HG02981 (cell line): ENCODE measurements around the gene SV2C.
"Not testable (repeated sequence)": the region's sequence is repeated elsewhere in the genome, so short reads cannot be mapped to it uniquely, and the experiment has no call there.

Experiments
- ATAC-seq: cut with Tn5 transposase; IDR thresholded peaks from one replicate; pipeline ENCODE4 v1.9.1; 2021; ENCODE audit warnings: mild to moderate bottlenecking, moderate library complexity; ENCODE audit not compliant: unreplicated experiment

Gene SV2C, protein sequence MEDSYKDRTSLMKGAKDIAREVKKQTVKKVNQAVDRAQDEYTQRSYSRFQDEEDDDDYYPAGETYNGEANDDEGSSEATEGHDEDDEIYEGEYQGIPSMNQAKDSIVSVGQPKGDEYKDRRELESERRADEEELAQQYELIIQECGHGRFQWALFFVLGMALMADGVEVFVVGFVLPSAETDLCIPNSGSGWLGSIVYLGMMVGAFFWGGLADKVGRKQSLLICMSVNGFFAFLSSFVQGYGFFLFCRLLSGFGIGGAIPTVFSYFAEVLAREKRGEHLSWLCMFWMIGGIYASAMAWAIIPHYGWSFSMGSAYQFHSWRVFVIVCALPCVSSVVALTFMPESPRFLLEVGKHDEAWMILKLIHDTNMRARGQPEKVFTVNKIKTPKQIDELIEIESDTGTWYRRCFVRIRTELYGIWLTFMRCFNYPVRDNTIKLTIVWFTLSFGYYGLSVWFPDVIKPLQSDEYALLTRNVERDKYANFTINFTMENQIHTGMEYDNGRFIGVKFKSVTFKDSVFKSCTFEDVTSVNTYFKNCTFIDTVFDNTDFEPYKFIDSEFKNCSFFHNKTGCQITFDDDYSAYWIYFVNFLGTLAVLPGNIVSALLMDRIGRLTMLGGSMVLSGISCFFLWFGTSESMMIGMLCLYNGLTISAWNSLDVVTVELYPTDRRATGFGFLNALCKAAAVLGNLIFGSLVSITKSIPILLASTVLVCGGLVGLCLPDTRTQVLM

DNA sequence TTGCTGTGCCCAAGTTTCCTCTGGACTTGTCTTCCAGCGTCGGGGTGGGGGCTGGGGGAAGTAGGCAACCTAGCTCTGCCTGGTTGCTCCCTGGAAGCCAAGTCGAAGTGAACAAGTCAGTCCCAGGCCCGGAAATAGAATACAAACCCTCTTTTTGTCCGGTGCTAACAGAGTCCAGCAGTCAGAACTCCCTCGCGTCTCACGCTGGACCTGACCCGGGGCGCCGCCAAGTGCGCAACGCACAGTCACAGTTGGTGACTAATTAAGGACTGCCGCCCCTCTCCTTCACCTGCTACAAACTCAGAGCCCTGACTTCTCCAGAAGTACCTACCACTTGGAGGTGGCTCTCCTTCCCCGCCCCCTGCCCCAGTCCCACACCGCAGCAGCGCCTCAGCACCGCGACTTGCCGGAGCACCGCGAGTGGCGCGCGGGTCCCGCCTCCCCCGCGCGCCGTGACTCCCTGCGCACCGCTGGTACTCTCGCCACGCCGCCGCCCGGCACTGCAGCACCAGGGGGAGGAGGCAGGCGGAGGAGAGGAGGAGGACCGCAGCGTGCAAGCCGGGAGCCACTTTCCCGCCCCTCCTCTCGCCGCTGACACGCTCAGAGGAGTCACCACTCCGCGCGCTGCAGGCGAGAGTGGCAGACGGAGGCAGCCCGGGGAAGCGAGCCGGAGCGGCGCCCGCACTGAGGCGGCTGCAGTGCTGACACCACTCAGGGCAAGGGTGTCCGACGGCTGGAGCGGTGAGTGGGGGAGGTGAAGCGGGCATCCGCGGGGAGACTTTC lies at the start of gene SV2C:
Gene SV2C, plus strand, starts transcription at position 612 of the 783 bp plus-strand sequence. CDS start 48,368 bp downstream, outside the sequence.
- no peak for ATAC-seq

DNA sequence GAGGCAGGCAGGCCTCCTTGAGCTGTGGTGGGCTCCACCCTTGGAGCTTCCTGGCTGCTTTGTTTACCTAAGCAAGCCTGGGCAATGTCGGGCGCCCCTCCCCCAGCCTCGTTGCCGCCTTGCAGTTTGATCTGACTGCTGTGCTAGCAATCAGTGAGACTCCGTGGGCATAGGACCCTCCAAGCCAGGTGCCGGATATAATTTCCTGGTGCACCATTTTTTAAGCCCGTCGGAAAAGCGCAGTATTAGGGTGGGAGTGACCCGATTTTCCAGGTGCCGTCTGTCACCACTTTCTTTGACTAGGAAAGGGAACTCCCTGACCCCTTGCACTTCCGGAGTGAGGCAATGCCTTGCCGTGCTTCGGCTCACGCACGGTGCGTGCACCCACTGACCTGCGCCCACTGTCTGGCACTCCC lies 45.4 kb upstream of the SV2C start:
- ATAC-seq = not testable (repeated sequence)

GRCh38 chr5:76038212-76038611 lies 45.0 kb upstream of the SV2C start:
- ATAC-seq = no peak

GRCh38 chr5:76040806-76041205 lies 42.4 kb upstream of the SV2C start:
- no peak for ATAC-seq

GRCh38 chr5:76041863-76042262 lies 41.3 kb upstream of the SV2C start:
- ATAC-seq = no peak

GRCh38 chr5:76046741-76047140 lies 36.4 kb upstream of the SV2C start:
- no peak for ATAC-seq

DNA sequence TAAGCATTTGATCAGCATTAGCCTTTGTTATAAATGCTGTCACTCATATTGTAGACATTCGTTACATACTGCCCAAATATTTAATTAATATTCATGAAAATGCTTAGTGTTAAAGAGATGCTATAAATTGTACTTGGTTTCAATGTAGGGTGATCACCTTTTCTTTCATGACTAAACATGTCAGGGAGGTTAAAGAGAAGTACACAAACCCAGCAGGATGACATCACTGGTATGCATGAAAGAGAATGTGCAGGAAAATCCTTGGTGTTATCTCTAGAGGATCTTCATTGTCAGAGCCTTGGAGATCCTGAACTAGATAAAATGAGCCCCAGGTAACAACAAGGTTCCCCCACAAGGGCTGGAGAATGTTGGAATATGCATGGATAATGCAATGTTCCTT lies 33.0 kb upstream of the SV2C start:
- ATAC-seq = no peak

GRCh38 chr5:76062502-76063041 lies 20.6 kb upstream of the SV2C start:
- no peak for ATAC-seq

DNA sequence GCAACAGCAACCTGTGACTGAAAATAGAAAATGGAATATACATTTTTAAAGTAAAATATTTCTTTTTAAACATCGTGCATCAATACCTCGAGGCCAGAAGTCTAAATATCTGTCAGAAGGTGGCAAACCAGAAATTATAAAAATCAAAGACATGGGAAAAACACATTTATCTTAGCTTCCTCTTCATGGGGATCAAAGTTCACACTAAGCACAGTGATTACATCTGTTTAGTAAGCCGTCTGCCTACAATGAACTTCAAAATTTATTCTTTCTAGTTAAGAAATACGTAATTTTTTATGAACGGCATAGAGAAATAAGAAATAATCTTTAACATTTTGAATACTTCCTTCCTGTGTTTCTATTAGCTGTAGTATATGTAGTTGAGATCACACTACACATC lies 17.9 kb upstream of the SV2C start:
- no peak for ATAC-seq

GRCh38 chr5:76069061-76069735 lies 14.0 kb upstream of the SV2C start:
- no peak for ATAC-seq

GRCh38 chr5:76074487-76075065 lies 8.6 kb upstream of the SV2C start:
- ATAC-seq = no peak

DNA sequence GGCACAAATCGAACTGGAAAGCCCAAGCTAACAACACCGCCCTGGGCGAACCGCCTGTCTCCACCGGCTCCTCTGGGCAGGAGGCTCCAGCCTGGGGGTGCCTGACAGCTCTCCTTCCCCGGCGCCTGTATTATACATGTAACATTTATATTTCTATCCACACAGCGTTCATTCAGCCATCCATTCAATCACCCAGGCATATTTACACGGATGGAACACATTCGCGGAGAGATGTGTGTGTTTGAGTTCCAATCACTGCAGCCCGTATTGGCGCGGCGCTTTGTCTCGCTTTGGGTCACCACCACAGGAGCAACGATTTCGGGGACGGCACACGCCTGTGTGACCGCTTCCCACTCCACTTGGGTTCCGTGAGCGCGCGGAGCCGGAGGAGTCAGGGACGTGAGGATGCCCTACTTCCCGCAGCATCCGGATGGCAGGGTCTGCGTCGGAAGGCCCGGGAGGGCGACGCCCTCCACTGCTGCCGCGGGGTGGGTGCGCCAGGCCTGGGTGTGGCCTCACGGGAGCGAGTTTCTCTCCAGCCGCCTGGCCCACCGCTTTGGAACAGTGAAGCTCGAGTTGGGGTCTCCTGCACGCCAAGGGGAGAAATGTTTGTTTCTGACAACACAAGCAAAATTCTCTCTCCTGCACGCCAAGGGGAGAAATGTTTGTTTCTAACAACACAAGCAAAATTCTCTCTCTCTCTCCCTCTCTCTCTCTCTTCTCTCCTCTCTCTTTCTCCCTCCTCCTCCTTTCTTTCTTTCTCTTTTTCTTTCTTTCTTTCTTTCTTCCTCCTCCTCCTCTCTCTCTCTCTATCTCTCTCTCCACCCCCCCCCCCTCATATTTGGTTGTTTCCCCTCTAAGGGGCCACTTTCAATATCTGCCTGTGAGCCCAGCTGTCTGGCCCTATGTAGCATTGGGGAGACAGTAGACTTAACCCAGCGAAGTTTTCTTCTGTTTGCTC lies 1.1 kb upstream of the SV2C start:
- ATAC-seq = no peak

DNA sequence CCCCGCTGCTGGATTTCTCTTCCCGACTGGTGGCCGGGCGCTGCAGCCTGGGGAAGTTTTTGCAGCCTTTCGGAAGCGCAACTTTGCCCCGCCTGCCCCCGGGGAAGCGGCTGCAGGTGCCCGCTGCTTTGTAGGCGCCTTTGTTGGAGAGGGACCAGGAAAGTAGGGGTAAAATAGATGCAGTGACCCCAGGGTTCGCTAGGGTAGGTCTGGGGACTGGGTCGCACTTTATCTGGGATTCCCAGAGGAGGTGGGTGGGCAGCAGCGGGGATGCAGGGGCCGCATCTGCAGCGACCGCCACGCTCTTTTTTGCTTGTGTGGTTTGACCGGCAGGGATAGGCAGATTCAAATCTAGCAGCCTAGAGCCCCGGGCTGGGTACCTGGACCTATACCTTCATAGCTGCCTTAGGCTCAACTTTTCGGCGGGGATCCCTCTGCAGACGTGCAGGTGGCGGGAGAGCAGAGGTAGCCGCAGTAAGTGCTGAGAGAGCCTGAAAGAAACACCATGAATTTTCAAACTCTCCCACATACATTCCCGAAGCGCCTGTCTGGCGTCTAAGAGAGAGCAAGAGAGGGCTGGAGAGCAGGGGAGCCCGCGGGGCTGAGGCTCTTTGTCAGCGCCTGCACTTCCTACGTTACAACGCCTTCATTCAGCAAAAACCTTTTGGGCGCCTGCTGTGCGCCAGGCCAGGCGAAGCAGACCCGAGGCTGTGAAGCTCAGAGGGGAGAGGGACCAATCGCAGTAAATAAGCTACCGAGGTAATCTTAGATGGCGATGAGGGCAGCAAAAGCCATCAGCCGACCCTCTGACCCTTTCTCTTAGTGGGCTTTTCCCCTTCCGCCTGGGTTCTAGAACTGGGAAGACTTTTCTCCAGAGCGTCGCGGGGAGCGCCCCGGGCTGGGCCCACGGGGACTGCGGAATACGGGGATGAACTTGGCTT lies 642 bp downstream of the SV2C start:
- ATAC-seq = no peak

DNA sequence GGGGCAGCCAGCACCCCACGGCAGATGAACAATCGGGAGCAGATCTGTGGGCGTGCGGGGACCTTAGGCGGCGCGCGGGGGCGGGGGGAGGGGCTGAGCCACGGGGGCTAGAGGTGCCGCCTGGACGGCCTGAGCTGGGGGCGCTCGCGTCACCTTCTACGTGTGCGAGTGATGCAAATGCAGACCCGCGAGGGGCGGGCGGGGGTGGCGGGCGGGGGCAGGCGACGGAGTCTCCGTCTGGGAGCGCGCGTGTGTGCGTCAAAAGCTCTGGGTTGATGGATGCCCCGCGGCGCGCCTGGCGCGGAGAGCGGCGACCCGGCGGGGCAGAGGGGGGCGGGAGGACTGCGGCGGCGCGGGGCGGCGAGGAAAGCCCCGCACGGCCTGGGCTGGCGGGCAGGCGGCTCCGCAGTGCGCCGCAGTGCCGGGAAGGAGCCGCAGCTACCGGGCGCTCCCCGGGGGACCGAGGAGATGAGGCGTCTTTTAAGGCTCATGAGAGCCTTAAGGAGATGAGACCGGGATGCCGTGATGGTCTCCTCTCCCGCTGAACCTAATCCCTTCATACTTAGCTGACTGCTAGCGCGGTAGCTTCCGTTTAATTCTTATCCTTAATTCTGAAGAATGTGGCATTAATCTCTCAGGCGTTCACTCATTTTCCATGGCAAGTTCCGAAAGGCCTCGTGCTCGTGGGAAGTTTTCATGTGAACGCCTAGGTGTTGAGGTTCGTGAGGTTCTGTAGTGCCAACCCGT lies 1.5 kb downstream of the SV2C start:
- no peak for ATAC-seq

DNA sequence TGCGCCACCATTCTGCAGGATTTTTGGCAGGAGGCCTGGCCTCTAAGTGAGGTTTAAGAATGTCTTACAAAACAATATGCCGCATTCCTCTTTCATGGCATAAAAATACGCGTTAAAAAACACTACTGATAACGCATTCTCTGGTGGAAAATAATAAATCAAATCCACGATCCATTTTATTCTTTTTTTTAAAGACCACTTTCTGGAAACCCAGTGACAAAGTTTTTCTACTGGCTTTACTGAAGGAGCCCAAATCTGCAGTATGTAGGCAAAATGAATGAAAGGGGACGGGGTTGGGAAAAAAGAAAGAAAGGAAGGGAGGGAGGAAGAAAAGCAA lies 2.0 kb downstream of the SV2C start:
- no peak for ATAC-seq

DNA sequence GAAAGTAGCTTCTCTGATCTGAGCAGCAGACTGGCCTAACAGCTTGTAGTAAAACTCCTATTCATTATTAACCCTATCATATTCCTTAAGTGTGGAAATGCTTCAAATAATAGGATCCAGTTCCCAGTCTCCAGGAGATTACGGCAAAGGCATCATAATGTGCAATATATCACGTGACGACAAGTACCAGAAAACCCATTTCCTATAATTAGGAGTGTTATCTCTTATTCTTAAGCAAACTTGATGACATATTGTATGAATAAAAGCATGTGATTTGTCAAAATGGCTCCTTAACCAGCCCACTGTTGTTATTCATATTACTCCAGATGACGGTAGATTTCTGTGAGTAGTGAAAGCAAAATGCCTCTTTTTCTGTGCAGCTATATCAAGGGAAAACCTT lies 2.9 kb downstream of the SV2C start:
- ATAC-seq = no peak

GRCh38 chr5:76089156-76089555 lies 6.0 kb downstream of the SV2C start:
- not testable (repeated sequence) for ATAC-seq
